ENCODE data around the gene KCNJ4. TPM values are rescaled to one million over a fixed set of nuclear protein-coding genes. Genes with fewer than 3 reads are reported as not detected.

Gene KCNJ4
- total and polyA plus RNA-seq, 10 of the 15 experiments (the other 5 are each of a cell fraction or from before 2014, with no cell fraction given) = not detected

DNA sequence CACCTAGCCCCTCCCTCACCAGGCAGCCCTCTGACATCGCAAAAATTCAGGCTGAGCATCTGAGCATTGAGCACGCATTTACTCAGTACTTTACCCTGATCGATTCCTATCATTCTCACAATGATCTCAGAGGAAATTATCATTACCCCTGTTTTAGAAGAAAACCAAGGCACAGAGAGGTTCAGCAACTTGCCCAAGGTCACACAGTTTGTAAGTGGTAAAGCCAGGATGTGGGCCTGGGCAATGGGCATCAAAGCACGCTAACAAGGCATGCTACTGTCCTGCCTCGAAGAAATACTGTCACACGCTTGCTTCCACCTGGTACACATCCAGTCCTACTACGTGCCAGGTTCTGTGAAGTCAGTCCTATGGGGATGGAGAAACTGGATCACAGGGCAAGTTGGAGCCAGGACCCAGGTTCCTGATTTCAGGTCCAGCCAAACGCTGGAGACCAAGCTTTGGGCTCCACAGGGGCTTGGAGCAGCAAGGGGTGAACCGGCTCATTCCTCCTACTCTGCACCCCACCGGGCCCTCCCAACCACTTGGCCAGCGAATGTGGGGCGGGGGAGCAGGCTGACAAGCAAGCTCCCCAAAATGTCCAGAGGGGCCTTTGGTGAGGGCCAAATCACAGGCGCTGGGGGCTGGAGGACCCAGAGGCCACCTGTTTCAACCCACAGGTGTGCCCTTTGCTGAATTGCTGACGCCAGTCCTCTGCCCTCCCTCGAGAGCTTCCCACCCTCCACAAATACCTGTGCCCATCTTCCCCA is 18.2 kb downstream of the KCNJ4 start:
- BruUV-seq (replicated peaks) = no TSS peak
- H2AFZ ChIP-seq (ENCODE audit: control insufficient read depth, low read depth, low read length) = no peak overlapping the region
- H4K20me1 ChIP-seq (ENCODE audit: control insufficient read depth, insufficient read depth) = no peaks in the 10 kb centered on the region
- no peaks in the 10 kb centered on the region for H3K9me3 ChIP-seq (replicated peaks; ENCODE audit: control insufficient read depth, insufficient read depth, low read length)
- H3K27me3 ChIP-seq (replicated peaks in 1 of 2; ENCODE audit: control insufficient read depth in 2 of 2, insufficient read depth in 2 of 2, low read length in 1 of 2) = peaks cover 2 to 4% of the 10 kb centered on the region in 2 experiments; a peak in 3 of 4 replicates
- ATAC-seq = no peak
- H3K4me3 ChIP-seq = no peak overlapping the region
- RAD21 ChIA-PET (ENCODE audit: unreplicated experiment) = interaction anchor here (0.6 kb wide), 1 partner anchor 233 kb away, joined by 3 read pairs; no protein-coding TSS in a partner anchor
- H3K4me1 ChIP-seq (ENCODE audit: control insufficient read depth, insufficient read depth, low read length) = no peaks in the 10 kb centered on the region
- intact Hi-C loops (cut with micrococcal nuclease; ENCODE audit: unreplicated experiment) (no loop called here), in situ Hi-C loops (cut with MboI) (no loop called here)
- H3K36me3 ChIP-seq (ENCODE audit: control insufficient read depth in 2 of 2, insufficient read depth in 2 of 2, low read length in 1 of 2) = no peaks in the 10 kb centered on the region
- no peak overlapping the region for H3K9ac ChIP-seq (ENCODE audit: control insufficient read depth, insufficient read depth, low read length)
- H3K79me2 ChIP-seq (ENCODE audit: control insufficient read depth, insufficient read depth, low read length) = no peaks in the 10 kb centered on the region
- DNase-seq (ENCODE audit: low read depth, low spot score) = no peak
- POLR2A ChIA-PET = no interaction called here
- no peak for FAIRE-seq
- H3K27ac ChIP-seq (ENCODE audit: control insufficient read depth, insufficient read depth) = no peak overlapping the region
- WGBS (ENCODE audit: insufficient coverage, insufficient replicate concordance, low lambda C conversion rate, missing lambda C conversion rate) = 54% methylated on average over 15 of the region's 15 CpGs
- H3K4me2 ChIP-seq (ENCODE audit: control insufficient read depth, insufficient read depth) = no peak overlapping the region
- CTCF ChIA-PET = interaction anchor here (1.1 kb wide), 1 partner anchor 230 kb away, joined by 4 read pairs; no protein-coding TSS in a partner anchor
- SMC1A ChIA-PET (ENCODE audit: uncharacterized antibody, unreplicated experiment) = no interaction called here
- TF ChIP-seq NFYB (IDR thresholded peaks at IDR 0.05; ENCODE audit: insufficient read depth, low read depth, low read length) = no peak
- TF ChIP-seq ZNF274 (IDR thresholded peaks at IDR 0.05; ENCODE audit: insufficient read depth, insufficient read length) = no peak
- TF ChIP-seq USF2 (IDR thresholded peaks at IDR 0.05; ENCODE audit: borderline replicate concordance, low read depth, low read length) = no peak

DNA sequence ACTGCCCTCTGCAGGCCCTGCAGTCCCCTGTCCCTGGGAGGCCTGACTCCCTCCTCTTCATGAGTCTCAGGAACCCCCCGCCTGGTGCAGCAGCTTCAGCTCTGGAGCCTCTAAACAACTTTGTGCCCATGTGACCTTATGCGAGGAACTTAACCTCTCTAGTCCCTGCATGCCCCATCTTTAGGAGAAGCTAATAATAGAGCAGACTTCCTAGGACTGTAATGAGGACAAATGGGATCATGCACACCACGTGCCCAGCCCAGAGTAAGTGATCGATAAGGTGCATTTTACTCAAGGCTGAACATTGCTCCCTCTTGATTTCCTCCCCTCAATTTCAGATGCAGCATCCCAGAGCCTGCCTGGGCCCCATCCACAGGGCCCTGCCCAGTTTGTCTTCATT is 19.0 kb downstream of the KCNJ4 start:
- SMC1A ChIA-PET (ENCODE audit: uncharacterized antibody, unreplicated experiment) = no interaction called here
- FAIRE-seq = no peak
- no peak overlapping the region for H3K9ac ChIP-seq (ENCODE audit: control insufficient read depth, insufficient read depth, low read length)
- TF ChIP-seq, protein P1, sequence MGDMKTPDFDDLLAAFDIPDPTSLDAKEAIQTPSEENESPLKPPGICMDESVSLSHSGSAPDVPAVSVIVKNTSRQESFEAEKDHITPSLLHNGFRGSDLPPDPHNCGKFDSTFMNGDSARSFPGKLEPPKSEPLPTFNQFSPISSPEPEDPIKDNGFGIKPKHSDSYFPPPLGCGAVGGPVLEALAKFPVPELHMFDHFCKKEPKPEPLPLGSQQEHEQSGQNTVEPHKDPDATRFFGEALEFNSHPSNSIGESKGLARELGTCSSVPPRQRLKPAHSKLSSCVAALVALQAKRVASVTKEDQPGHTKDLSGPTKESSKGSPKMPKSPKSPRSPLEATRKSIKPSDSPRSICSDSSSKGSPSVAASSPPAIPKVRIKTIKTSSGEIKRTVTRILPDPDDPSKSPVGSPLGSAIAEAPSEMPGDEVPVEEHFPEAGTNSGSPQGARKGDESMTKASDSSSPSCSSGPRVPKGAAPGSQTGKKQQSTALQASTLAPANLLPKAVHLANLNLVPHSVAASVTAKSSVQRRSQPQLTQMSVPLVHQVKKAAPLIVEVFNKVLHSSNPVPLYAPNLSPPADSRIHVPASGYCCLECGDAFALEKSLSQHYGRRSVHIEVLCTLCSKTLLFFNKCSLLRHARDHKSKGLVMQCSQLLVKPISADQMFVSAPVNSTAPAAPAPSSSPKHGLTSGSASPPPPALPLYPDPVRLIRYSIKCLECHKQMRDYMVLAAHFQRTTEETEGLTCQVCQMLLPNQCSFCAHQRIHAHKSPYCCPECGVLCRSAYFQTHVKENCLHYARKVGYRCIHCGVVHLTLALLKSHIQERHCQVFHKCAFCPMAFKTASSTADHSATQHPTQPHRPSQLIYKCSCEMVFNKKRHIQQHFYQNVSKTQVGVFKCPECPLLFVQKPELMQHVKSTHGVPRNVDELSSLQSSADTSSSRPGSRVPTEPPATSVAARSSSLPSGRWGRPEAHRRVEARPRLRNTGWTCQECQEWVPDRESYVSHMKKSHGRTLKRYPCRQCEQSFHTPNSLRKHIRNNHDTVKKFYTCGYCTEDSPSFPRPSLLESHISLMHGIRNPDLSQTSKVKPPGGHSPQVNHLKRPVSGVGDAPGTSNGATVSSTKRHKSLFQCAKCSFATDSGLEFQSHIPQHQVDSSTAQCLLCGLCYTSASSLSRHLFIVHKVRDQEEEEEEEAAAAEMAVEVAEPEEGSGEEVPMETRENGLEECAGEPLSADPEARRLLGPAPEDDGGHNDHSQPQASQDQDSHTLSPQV (IDR thresholded peaks at IDR 0.05) = no peak
- TF ChIP-seq SUPT20H (IDR thresholded peaks at IDR 0.05; ENCODE audit: borderline replicate concordance, control insufficient read depth, low read depth, low read length) (no peak), BCL3 (IDR thresholded peaks at IDR 0.05; ENCODE audit: borderline replicate concordance, insufficient read depth, low read depth, low read length, poor library complexity, severe bottlenecking) (no peak)

More for the DNA sequence above, 19.0 kb downstream of the KCNJ4 start:
- Histone ChIP-seq H3K27ac (ENCODE audit: control insufficient read depth, insufficient read depth) (no peak overlapping the region), H3K36me3 (ENCODE audit: control insufficient read depth in 2 of 2, insufficient read depth in 2 of 2, low read length in 1 of 2) (no peaks in the 10 kb centered on the region), H3K79me2 (ENCODE audit: control insufficient read depth, insufficient read depth, low read length) (no peaks in the 10 kb centered on the region), H4K20me1 (ENCODE audit: control insufficient read depth, insufficient read depth) (no peaks in the 10 kb centered on the region), H3K27me3 (replicated peaks in 1 of 2; ENCODE audit: control insufficient read depth in 2 of 2, insufficient read depth in 2 of 2, low read length in 1 of 2) (peaks cover 0 to 4% of the 10 kb centered on the region in 2 experiments; a peak in 2 of 4 replicates), H2AFZ (ENCODE audit: control insufficient read depth, low read depth, low read length) (no peak overlapping the region), H3K4me2 (ENCODE audit: control insufficient read depth, insufficient read depth) (no peak overlapping the region), H3K4me1 (ENCODE audit: control insufficient read depth, insufficient read depth, low read length) (no peaks in the 10 kb centered on the region), H3K9me3 (replicated peaks; ENCODE audit: control insufficient read depth, insufficient read depth, low read length) (no peaks in the 10 kb centered on the region), H3K4me3 (no peak overlapping the region)
- ATAC-seq (no peak), DNase-seq (ENCODE audit: low read depth, low spot score) (no peak)
- no TSS peak for BruUV-seq (replicated peaks)
- in situ Hi-C loops (cut with MboI) (no loop called here), intact Hi-C loops (cut with micrococcal nuclease; ENCODE audit: unreplicated experiment) (no loop called here)
- ChIA-PET POLR2A (no interaction called here), CTCF (no interaction called here), RAD21 (ENCODE audit: unreplicated experiment) (no interaction called here)
- WGBS (ENCODE audit: insufficient coverage, insufficient replicate concordance, low lambda C conversion rate, missing lambda C conversion rate) = 22% methylated on average over 4 of the region's 4 CpGs
